ENCODE measurements around the gene PRKAG2. TPM values are rescaled to one million over a fixed set of nuclear protein-coding genes. Genes with fewer than 3 reads are reported as not detected.

The PRKAG2 gene
- polyA plus RNA-seq, 1 of the 3 experiments (the other 2 are of a cell fraction) = 51.6 TPM

DNA sequence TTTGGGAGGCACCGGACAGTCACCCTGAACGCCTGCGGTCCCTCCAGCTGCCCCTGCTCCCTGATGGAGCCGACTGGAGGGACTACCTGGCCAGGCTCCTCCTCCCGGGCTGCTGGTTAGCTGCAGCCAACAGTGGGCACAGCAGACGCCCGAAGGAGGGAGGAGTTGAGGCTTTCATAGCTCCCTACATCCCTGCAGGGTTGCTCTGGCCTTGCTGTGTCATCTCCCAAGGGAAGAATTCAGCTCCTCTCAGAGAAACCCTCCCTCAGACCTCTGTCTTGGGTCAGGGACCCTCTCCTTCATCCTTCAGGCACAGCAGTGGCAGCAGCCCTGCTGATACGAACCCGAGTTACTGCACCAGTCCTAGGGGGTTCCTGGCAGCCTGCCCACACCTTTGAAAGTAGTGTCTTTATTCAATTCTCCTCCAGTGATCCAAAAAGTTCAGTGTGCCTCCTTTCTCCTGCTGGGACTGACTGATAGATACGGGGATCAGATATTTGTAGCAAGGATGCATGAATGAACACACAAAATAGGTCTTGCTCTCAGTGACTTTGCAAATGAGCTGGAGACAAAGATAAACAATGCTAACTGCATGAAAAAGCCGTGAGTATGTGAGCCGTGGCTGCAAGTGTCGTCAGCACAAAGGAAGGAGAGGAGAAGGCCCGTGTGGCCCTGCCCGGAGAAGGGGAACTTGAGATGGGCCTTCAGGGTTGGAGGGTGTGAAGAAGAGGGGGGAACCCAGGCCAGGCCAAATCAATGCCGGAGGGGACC, 136.6 kb downstream of the PRKAG2 start:
- H2AFZ ChIP-seq (ENCODE audit: low read depth) = no peak overlapping the region

DNA sequence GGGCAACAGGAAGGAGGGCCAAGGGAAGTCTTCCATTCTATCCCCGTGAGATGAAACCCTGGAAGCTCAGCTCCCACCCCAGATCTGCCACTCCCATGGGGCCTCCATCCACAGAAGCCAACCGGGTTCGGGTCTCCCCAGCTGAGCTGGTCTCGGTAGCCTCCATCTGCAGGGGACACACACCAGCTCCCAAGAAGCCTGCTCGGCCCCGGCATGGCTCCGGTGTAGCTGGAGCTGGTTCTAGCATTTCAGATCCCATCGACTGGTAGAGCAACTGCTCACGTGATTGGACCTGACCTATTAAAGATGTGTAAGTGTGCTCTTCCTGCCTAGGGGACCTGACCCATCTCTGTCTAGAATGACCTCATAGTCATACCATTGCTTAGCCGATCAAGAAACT, 138.0 kb downstream of the PRKAG2 start:
- Histone ChIP-seq H3K4me2 (no peak overlapping the region), H3K4me3 (ENCODE audit: low read depth in 2 of 2, low read length in 1 of 2) (no peak overlapping the region), H3K9me3 (no peaks in the 10 kb centered on the region), H3K9me2 (no peaks in the 10 kb centered on the region), H3K9ac (no peak overlapping the region), H3K79me2 (ENCODE audit: insufficient read depth) (no peaks in the 10 kb centered on the region), H3K4me1 (ENCODE audit: control insufficient read depth in 1 of 2, insufficient read depth in 2 of 2, low read depth in 1 of 2, low read length in 1 of 2) (peaks cover 8 to 14% of the 10 kb centered on the region in 2 experiments; a peak in 3 of 4 replicates), H2AFZ (ENCODE audit: low read depth) (no peak overlapping the region), H3K27me3 (ENCODE audit: insufficient read depth) (no peaks in the 10 kb centered on the region), H3F3A (replicated peaks; ENCODE audit: insufficient read depth) (peaks cover 9% of the 10 kb centered on the region), H3K27ac (ENCODE audit: low read depth in 2 of 2, low read length in 1 of 2) (no peak overlapping the region), H3K36me3 (replicated peaks in 1 of 2; ENCODE audit: control insufficient read depth in 1 of 2, insufficient read depth in 2 of 2, low read length in 1 of 2) (no peaks in the 10 kb centered on the region), H4K20me1 (ENCODE audit: insufficient read depth) (no peaks in the 10 kb centered on the region)
- whole genome bisulfite sequencing (ENCODE audit: low lambda C conversion rate) = 93% methylated on average over 10 of the region's 10 CpGs
- ChIA-PET CTCF (interaction anchor here (1.0 to 10.8 kb wide), 4 partner anchors 10 to 113 kb away, joined by 4 to 100 read pairs (median 6); no protein-coding TSS in a partner anchor), POLR2A (no interaction called here)
- DNase-seq = no peak
- no peak for TF ChIP-seq JUND (IDR thresholded peaks at IDR 0.05)
- no peak for TF ChIP-seq FOXM1 (IDR thresholded peaks at IDR 0.05; ENCODE audit: low read depth)
- TF ChIP-seq RXRA (IDR thresholded peaks at IDR 0.05; ENCODE audit: borderline replicate concordance, low read depth) = no peak
- TF ChIP-seq NFIC (IDR thresholded peaks at IDR 0.05; ENCODE audit: borderline replicate concordance) = no peak
- TF ChIP-seq, protein P1, sequence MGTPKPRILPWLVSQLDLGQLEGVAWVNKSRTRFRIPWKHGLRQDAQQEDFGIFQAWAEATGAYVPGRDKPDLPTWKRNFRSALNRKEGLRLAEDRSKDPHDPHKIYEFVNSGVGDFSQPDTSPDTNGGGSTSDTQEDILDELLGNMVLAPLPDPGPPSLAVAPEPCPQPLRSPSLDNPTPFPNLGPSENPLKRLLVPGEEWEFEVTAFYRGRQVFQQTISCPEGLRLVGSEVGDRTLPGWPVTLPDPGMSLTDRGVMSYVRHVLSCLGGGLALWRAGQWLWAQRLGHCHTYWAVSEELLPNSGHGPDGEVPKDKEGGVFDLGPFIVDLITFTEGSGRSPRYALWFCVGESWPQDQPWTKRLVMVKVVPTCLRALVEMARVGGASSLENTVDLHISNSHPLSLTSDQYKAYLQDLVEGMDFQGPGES (IDR thresholded peaks at IDR 0.05; ENCODE audit: low read depth, low read length) = no peak
- TF ChIP-seq TAF1 (IDR thresholded peaks at IDR 0.05; ENCODE audit: borderline replicate concordance, low read depth, low read length) = no peak
- TF ChIP-seq MEF2A (IDR thresholded peaks at IDR 0.05; ENCODE audit: borderline replicate concordance, low read depth) = no peak
- TF ChIP-seq, protein P2, sequence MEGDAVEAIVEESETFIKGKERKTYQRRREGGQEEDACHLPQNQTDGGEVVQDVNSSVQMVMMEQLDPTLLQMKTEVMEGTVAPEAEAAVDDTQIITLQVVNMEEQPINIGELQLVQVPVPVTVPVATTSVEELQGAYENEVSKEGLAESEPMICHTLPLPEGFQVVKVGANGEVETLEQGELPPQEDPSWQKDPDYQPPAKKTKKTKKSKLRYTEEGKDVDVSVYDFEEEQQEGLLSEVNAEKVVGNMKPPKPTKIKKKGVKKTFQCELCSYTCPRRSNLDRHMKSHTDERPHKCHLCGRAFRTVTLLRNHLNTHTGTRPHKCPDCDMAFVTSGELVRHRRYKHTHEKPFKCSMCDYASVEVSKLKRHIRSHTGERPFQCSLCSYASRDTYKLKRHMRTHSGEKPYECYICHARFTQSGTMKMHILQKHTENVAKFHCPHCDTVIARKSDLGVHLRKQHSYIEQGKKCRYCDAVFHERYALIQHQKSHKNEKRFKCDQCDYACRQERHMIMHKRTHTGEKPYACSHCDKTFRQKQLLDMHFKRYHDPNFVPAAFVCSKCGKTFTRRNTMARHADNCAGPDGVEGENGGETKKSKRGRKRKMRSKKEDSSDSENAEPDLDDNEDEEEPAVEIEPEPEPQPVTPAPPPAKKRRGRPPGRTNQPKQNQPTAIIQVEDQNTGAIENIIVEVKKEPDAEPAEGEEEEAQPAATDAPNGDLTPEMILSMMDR (IDR thresholded peaks at IDR 0.05) = no peak
- TF ChIP-seq ELF1 (IDR thresholded peaks at IDR 0.05) = no peak
- no peak for TF ChIP-seq FOXJ3 (CRISPR knock-in tag; IDR thresholded peaks at IDR 0.05)
- TF ChIP-seq GATA2 (CRISPR knock-in tag; IDR thresholded peaks at IDR 0.05) = no peak
- TF ChIP-seq, protein P3, sequence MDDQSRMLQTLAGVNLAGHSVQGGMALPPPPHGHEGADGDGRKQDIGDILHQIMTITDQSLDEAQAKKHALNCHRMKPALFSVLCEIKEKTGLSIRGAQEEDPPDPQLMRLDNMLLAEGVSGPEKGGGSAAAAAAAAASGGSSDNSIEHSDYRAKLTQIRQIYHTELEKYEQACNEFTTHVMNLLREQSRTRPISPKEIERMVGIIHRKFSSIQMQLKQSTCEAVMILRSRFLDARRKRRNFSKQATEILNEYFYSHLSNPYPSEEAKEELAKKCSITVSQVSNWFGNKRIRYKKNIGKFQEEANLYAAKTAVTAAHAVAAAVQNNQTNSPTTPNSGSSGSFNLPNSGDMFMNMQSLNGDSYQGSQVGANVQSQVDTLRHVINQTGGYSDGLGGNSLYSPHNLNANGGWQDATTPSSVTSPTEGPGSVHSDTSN (IDR thresholded peaks at IDR 0.05) = no peak
- TF ChIP-seq, protein P4, sequence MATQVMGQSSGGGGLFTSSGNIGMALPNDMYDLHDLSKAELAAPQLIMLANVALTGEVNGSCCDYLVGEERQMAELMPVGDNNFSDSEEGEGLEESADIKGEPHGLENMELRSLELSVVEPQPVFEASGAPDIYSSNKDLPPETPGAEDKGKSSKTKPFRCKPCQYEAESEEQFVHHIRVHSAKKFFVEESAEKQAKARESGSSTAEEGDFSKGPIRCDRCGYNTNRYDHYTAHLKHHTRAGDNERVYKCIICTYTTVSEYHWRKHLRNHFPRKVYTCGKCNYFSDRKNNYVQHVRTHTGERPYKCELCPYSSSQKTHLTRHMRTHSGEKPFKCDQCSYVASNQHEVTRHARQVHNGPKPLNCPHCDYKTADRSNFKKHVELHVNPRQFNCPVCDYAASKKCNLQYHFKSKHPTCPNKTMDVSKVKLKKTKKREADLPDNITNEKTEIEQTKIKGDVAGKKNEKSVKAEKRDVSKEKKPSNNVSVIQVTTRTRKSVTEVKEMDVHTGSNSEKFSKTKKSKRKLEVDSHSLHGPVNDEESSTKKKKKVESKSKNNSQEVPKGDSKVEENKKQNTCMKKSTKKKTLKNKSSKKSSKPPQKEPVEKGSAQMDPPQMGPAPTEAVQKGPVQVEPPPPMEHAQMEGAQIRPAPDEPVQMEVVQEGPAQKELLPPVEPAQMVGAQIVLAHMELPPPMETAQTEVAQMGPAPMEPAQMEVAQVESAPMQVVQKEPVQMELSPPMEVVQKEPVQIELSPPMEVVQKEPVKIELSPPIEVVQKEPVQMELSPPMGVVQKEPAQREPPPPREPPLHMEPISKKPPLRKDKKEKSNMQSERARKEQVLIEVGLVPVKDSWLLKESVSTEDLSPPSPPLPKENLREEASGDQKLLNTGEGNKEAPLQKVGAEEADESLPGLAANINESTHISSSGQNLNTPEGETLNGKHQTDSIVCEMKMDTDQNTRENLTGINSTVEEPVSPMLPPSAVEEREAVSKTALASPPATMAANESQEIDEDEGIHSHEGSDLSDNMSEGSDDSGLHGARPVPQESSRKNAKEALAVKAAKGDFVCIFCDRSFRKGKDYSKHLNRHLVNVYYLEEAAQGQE (IDR thresholded peaks at IDR 0.05; ENCODE audit: low read depth, low read length) = no peak

More for the DNA sequence above, 136.6 kb downstream of the PRKAG2 start:
- TF ChIP-seq JUND (IDR thresholded peaks at IDR 0.05) (no peak), POLR2AphosphoS5 (IDR thresholded peaks at IDR 0.05; ENCODE audit: low read depth, low read length) (no peak), NRF1 (IDR thresholded peaks at IDR 0.05; ENCODE audit: low read depth, low read length) (no peak), RXRA (IDR thresholded peaks at IDR 0.05; ENCODE audit: borderline replicate concordance, low read depth) (no peak), RFX5 (IDR thresholded peaks at IDR 0.05; ENCODE audit: low read length) (no peak), RCOR1 (IDR thresholded peaks at IDR 0.05; ENCODE audit: low read length) (no peak), NFIC (IDR thresholded peaks at IDR 0.05; ENCODE audit: borderline replicate concordance) (no peak), GATA2 (CRISPR knock-in tag; IDR thresholded peaks at IDR 0.05) (no peak), TAF1 (IDR thresholded peaks at IDR 0.05; ENCODE audit: borderline replicate concordance, low read depth, low read length) (no peak), FOXJ3 (CRISPR knock-in tag; IDR thresholded peaks at IDR 0.05) (no peak)
- TF ChIP-seq, protein P3 (IDR thresholded peaks at IDR 0.05) = no peak
- Histone ChIP-seq H3K9me2 (no peaks in the 10 kb centered on the region), H3F3A (replicated peaks; ENCODE audit: insufficient read depth) (peaks cover 9% of the 10 kb centered on the region), H3K79me2 (ENCODE audit: insufficient read depth) (no peaks in the 10 kb centered on the region), H3K4me3 (ENCODE audit: low read depth in 2 of 2, low read length in 1 of 2) (no peak overlapping the region), H3K9ac (no peak overlapping the region), H3K27me3 (ENCODE audit: insufficient read depth) (no peaks in the 10 kb centered on the region), H4K20me1 (ENCODE audit: insufficient read depth) (no peaks in the 10 kb centered on the region), H3K36me3 (replicated peaks in 1 of 2; ENCODE audit: control insufficient read depth in 1 of 2, insufficient read depth in 2 of 2, low read length in 1 of 2) (no peaks in the 10 kb centered on the region), H3K4me2 (no peak overlapping the region), H3K9me3 (no peaks in the 10 kb centered on the region), H3K27ac (ENCODE audit: low read depth in 2 of 2, low read length in 1 of 2) (no peak overlapping the region), H3K4me1 (ENCODE audit: control insufficient read depth in 1 of 2, insufficient read depth in 2 of 2, low read depth in 1 of 2, low read length in 1 of 2) (peaks cover 8 to 14% of the 10 kb centered on the region in 2 experiments; a peak in 3 of 4 replicates)
- ChIA-PET POLR2A (no interaction called here), CTCF (interaction anchor here (0.9 to 10.8 kb wide), 4 partner anchors 18 to 148 kb away, joined by 3 to 100 read pairs (median 5); no protein-coding TSS in a partner anchor)
- no peak for DNase-seq
- 91% methylated on average over 16 of the region's 16 CpGs for WGBS (ENCODE audit: low lambda C conversion rate)
